ENCODE measurements around the gene PARD6G.

DNA sequence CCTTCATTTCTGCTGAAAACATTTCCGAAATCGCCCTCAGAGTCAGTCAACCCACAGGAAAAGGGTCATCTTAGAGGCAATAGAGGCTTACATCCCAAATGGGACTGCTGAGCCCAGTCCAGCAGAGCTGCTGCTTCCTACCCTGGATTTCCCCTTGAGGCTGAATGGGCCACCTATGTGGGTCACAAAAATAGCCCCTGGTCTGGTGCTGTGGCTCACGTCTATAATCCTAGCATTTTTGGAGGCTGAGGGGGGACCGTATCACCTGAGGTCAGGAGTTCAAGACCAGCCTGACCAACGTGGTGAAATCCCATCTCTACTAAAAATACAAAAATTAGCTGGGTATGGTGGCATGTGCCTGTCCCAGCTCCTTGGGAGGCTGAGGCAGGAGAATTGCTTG, 88.9 kb downstream of the PARD6G start:
- no peak for TF ChIP-seq EZH2 (IDR thresholded peaks at IDR 0.05; ENCODE audit: low read depth)
- TF ChIP-seq, protein P1, sequence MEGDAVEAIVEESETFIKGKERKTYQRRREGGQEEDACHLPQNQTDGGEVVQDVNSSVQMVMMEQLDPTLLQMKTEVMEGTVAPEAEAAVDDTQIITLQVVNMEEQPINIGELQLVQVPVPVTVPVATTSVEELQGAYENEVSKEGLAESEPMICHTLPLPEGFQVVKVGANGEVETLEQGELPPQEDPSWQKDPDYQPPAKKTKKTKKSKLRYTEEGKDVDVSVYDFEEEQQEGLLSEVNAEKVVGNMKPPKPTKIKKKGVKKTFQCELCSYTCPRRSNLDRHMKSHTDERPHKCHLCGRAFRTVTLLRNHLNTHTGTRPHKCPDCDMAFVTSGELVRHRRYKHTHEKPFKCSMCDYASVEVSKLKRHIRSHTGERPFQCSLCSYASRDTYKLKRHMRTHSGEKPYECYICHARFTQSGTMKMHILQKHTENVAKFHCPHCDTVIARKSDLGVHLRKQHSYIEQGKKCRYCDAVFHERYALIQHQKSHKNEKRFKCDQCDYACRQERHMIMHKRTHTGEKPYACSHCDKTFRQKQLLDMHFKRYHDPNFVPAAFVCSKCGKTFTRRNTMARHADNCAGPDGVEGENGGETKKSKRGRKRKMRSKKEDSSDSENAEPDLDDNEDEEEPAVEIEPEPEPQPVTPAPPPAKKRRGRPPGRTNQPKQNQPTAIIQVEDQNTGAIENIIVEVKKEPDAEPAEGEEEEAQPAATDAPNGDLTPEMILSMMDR (conservative IDR thresholded peaks at IDR 0.05) = no peak
